ENCODE measurements around the gene PIP4K2A.
"Not testable (repeated sequence)": the region's sequence is repeated elsewhere in the genome, so short reads cannot be mapped to it uniquely, and the experiment has no call there.

Gene PIP4K2A

DNA sequence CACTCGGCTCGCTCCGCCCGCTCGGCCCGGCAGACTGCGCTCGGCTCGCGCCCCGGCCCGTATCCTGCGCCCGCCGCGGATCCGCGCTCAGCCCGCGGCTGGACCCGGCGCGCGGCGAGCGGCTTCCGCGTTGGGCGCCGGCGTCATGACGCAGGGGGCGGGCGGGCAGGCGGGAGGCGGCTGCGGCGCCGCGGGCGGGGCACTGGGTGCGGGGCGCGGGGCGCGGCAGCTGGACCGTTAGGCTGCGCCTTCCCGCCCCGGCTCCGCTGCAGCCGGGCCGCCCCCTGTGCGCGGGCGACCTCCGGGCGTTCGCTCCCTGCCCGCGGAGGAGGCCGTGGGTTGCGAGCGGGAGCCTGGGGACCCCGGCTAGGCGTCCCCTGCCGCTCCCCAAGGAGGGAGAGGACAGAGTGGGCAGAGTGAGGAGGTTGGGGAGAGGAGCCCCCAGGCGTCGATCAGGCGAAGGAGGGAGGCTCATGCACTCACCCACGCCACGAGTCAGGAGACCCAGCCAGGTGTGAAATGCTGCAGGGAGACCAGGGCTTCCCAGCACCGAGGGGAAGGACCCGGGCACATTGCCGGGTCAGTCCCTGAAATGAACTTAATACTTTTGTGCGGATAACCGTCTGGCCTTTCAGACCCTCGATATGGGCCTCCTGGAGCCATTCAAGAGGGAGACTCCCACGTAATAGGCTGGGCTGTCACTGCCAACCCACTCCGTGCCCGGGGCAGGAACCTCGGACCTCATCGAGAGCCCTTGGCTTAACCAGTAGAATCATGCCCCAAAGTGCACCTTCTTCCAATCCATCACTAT lies at the start of gene PIP4K2A:
PIP4K2A (minus strand) TSS at position 100 of the 811 bp plus-strand sequence. CDS start 252 bp downstream, outside the sequence.
- peak; percentile 42 to 68 (median 57) for DNase-seq (ENCODE audit: low read depth in 4 of 4, low spot score in 1 of 4)

GRCh38 chr10:22761569-22762220 lies 47.3 kb upstream of the PIP4K2A start:
- no peak for DNase-seq (ENCODE audit: low read depth in 4 of 4, low spot score in 1 of 4)

- DNase-seq (ENCODE audit: low read depth in 4 of 4, low spot score in 1 of 4) = no peak
Measured at GRCh38 chr10:22760025-22760424, 45.6 kb upstream of the PIP4K2A start.

- DNase-seq (ENCODE audit: low read depth in 4 of 4, low spot score in 1 of 4) = no peak
Measured at GRCh38 chr10:22758867-22759266, 44.5 kb upstream of the PIP4K2A start.

- no peak for DNase-seq (ENCODE audit: low read depth in 4 of 4, low spot score in 1 of 4)
Measured at GRCh38 chr10:22754296-22754695, 39.9 kb upstream of the PIP4K2A start.

GRCh38 chr10:22753786-22754185 lies 39.4 kb upstream of the PIP4K2A start:
- no peak for DNase-seq (ENCODE audit: low read depth in 4 of 4, low spot score in 1 of 4)

GRCh38 chr10:22752272-22752889 lies 38.0 kb upstream of the PIP4K2A start:
- DNase-seq (ENCODE audit: low read depth in 4 of 4, low spot score in 1 of 4) = no peak

DNA sequence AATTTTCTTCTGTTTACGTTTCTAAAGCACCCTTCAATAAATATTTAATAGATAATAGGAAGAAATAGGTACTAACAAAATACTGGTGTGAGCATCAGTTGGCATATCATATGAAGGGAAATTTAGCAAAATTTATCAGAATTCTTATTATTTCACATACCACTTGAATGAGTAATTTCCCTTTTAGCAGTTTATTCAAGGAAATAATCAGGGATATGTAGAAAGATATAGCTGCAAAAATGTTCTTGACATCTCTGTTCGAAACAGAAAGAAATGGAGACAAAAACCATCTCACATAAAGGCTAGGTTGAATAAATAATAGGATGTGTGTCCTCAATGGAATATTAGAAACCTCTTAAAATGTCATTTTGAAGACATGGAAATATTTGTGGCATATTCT lies 35.8 kb upstream of the PIP4K2A start:
- no peak for DNase-seq (ENCODE audit: low read depth in 4 of 4, low spot score in 1 of 4)

DNA sequence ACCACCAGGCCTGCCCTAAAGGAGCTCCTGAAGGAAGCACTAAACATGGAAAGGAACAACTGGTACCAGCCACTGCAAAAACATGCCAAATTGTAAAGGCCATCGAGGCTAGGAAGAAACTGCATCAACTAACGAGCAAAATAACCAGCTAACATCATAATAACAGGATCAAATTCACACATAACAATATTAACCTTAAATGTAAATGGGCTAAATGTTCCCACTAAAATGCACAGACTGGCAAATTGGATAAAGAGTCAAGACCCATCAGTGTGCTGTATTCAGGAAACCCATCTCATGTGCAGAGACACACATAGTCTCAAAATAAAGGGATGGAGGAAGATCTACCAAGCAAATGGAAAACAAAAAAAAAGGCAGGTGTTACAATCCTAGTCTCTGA lies 30.5 kb upstream of the PIP4K2A start:
- DNase-seq (ENCODE audit: low read depth in 4 of 4, low spot score in 1 of 4) = not testable (repeated sequence)

- DNase-seq (ENCODE audit: low read depth in 4 of 4, low spot score in 1 of 4) = no peak
Measured at GRCh38 chr10:22742678-22743077, 28.3 kb upstream of the PIP4K2A start.

DNA sequence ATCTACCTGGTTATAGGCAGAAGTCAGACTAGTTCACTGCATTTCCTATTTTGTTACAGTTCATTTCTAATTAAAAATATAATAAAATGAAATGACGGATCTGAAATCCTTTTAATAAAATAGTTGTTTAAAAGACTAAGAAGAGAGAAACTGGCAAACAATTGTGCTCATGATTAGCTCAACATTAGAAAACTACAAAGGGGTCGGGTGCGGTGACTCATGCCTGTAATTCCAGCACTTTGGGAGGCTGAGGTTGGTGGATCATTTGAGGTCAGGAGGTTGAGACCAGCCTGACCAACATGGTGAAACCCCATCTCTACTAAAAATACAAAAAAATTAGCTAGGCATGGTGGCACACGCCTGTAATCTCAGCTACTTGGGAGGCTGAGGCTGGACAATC lies 27.3 kb upstream of the PIP4K2A start:
- not testable (repeated sequence) for DNase-seq (ENCODE audit: low read depth in 4 of 4, low spot score in 1 of 4)

DNA sequence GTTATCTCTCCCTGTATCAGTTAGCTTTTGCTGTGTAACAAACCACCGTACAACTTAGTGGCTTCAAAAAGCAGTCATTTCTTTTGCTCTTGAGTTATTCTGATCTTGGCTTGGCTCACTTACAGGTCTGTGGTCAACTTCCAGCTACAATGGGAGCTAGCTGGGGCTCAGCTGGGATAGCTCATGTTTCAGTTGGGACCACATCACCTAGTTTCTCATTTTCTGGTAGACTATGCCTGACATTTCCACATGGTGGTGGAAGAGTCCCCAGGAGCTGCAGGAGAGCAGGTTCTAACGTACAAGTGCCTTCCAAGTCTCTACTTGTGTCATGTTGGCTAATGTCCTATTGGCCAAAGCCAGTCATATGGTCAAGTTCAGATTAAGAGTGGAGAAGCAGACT lies 25.8 kb upstream of the PIP4K2A start:
- no peak for DNase-seq (ENCODE audit: low read depth in 4 of 4, low spot score in 1 of 4)

DNA sequence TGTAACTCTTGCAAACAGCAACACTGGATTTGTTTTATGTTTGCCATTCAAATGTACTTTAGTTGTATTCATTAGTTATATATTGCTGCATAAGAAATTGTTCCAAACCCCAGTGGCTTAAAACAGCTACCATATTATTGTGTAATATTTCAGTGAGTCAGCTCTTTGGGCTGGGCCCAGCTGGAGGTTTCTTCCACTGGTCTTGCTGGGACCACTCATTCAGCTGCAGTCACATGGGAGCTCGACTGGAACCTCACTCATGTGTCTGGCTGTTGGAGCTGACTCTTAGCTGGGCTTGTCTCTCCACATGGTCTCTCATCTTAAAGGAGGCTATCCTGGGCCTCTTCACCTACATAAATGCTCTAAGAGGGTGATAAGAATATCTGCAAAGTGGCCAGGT lies 23.2 kb upstream of the PIP4K2A start:
- no peak for DNase-seq (ENCODE audit: low read depth in 4 of 4, low spot score in 1 of 4)

GRCh38 chr10:22736134-22736533 lies 21.8 kb upstream of the PIP4K2A start:
- no peak for DNase-seq (ENCODE audit: low read depth in 4 of 4, low spot score in 1 of 4)

GRCh38 chr10:22733992-22734391 lies 19.6 kb upstream of the PIP4K2A start:
- DNase-seq (ENCODE audit: low read depth in 4 of 4, low spot score in 1 of 4) = no peak

DNA sequence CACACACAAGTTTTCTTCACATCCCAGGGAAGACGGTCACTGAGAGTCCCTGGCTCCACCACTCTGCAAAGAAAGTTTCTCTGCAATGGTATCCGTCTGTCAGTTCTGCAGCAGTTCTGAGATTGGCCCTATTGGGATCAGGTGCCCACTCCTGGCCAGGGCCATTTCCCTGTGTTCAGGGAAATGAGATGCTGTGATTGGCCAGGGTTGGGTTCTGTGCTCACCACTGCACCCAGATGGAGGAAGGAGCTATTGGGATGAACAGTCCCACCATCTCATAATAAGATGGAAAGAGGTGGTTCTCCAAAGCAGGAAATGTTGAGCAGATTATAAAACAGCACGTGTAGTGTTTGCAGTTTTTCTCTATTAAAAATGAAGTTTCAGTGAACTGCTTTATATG lies 13.3 kb upstream of the PIP4K2A start:
- DNase-seq (ENCODE audit: low read depth in 4 of 4, low spot score in 1 of 4) = no peak

DNA sequence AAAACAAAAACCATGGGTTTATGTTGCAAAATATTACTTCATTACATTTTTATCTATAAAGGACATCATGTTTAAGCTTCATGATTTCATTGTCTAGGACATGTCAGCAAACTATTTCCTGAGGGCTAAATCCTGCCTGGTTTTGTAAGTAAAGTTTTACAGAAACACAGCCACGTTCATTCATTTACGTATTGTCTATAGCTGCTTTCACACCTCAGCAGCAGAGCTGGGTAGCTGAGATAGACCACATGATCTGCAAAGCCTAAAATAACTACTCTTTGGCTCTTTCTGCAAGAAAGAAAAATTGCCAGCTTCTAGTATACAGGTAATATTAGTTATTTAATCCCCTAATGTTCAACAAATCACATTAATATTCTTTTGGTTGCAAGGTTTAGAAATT lies 12.7 kb upstream of the PIP4K2A start:
- no peak for DNase-seq (ENCODE audit: low read depth in 4 of 4, low spot score in 1 of 4)

DNA sequence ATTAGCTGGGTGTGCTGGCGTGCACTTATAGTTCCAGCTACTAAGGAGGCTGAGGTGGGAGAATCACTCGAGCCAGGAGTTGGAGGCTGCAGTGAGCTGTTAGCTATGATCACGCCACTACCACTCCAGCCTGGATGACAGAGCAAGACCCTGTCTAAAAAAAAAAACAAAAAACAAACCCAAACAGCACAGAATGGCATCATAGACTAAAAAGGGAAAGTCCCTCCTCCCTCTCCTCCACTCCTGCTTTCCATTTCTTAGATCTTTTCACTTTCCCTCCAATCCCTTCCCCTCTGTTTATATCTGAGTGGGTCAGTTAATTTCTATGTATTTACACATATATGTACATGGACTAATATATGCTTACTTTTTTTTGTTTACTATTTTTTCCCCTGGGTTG lies 10.4 kb upstream of the PIP4K2A start:
- no peak for DNase-seq (ENCODE audit: low read depth in 4 of 4, low spot score in 1 of 4)

DNA sequence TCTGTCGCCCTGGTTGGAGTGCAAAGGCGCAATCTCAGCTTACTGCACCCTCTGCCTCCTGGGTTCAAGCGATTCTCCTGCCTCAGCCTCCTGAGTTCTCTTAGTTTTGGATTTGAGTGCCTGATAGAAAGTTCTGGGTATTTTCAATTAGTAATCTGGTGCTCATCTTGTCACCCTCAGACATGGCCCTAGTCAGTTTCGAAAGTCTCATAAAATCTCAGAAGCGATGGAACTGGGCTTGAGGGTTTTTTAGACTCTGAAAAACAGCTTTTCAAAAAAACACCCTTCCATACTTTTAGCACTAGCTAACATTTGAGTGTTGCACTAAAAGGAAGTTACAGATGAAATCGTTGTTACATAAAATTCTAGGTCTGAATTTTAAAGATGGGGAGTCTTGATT lies 9.4 kb upstream of the PIP4K2A start:
- DNase-seq (ENCODE audit: low read depth in 4 of 4, low spot score in 1 of 4) = no peak

DNA sequence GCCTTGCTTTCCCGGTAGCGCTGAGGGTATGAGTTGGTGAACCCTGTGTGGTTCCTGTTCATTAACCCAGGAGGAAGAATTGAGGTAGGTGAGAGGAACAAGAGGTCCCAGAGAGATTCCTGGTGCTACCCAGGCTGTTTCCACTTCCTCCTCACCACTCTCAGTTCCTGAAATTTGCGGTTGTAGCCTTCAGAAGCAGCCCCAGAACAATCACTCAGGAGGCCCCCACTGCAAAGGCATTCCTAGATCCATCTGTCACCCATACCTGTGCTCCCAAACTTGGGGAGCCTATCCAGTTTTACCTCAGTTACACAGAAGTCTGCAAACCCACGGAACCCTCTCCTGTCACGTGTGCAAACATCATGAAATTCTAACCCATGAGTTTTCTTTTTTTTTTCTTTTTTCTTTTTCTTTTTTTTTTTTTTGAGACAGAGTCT lies 9.0 kb upstream of the PIP4K2A start:
- no peak for DNase-seq (ENCODE audit: low read depth in 4 of 4, low spot score in 1 of 4)

- no peak for DNase-seq (ENCODE audit: low read depth in 4 of 4, low spot score in 1 of 4)
Measured at GRCh38 chr10:22722626-22723169, 8.3 kb upstream of the PIP4K2A start.

GRCh38 chr10:22720667-22721066 lies 6.3 kb upstream of the PIP4K2A start:
- no peak for DNase-seq (ENCODE audit: low read depth in 4 of 4, low spot score in 1 of 4)
